Measurements from ENCODE around the gene KRT17. TPM values are rescaled to one million over a fixed set of nuclear protein-coding genes. Genes with fewer than 3 reads are reported as not detected.

KRT17 gene
- 0.32 and 2.4 TPM in 2 replicates for total RNA-seq
- polyA plus RNA-seq (2012), result 9.9 TPM

DNA sequence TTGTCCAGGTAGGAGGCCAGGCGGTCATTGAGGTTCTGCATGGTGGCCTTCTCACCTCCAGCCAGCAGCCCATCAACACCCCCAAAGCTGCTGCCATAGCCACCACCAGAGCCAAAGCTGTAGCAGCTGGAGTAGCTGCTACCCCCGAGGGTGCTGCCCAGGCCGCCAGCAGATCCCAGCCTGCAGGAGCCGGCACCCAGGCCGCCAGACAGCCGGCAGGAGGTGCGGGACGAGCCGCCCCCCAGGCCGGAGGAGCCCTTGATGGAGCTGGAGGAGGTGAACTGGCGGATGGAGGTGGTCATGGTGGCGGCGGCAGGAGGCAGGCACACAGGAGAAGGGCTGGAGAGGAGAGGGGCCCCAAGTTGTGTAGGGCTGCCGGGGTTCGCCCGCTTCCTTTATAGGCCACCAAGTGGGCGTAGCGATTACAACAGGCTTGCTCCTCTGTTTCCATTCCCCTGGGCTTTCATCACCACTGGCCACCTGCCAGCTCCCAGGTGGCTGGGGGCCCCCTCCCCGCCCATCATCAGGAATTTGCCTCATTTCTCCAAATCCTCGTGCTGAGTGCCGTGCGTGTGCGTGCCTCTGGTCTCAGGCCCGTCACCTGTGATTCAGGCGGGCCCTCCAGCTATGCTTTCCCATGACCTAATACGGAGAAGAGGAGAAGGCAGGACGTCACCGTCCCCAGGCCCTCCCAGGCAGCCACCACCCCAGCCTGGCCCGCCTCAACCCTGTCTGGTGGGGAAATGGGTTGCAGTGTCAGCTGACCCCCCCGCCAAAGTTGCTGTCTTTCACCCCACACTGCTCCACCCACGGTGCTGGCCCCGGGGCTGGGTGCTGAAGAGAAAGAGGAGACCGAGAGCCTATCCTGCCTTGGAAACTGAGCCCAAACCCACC lies at the start of gene KRT17:
Gene KRT17 (minus strand): TSS at position 368 of the 894 bp plus-strand sequence. CDS start 66 bp downstream, at position 302.
- no peak for DNase-seq (ENCODE audit: low read depth)

- DNase-seq (ENCODE audit: low read depth), result no peak
These were observed 47.8 kb upstream of the KRT17 start for GRCh38 chr17:41672153-41672552.

- DNase-seq (ENCODE audit: low read depth), result no peak
These were observed 43.1 kb upstream of the KRT17 start for GRCh38 chr17:41667280-41668041.

- peak; percentile 76 for DNase-seq (ENCODE audit: low read depth)
These were observed 42.4 kb upstream of the KRT17 start for GRCh38 chr17:41666708-41667279.

DNA sequence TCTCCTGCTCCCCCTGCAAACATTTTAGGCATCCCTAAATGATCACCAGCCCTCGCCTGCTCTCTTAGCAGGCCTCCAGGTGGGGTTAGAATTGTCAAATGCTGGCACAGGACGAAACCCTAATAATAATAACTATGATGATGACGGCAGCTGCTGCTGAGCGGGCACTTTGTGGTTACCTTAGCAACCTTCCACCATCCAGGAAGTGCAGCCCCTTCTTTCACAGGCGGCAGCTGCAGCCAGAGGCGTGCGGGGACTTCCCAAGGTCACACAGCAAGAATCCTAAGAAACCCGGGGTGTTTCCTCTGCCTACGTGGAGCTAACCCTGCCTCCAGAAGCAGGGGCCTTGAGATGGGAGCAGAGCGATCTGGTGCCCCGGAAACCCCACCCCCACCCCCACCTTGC lies 41.9 kb upstream of the KRT17 start:
- peak; percentile 74 for DNase-seq (ENCODE audit: low read depth)

DNA sequence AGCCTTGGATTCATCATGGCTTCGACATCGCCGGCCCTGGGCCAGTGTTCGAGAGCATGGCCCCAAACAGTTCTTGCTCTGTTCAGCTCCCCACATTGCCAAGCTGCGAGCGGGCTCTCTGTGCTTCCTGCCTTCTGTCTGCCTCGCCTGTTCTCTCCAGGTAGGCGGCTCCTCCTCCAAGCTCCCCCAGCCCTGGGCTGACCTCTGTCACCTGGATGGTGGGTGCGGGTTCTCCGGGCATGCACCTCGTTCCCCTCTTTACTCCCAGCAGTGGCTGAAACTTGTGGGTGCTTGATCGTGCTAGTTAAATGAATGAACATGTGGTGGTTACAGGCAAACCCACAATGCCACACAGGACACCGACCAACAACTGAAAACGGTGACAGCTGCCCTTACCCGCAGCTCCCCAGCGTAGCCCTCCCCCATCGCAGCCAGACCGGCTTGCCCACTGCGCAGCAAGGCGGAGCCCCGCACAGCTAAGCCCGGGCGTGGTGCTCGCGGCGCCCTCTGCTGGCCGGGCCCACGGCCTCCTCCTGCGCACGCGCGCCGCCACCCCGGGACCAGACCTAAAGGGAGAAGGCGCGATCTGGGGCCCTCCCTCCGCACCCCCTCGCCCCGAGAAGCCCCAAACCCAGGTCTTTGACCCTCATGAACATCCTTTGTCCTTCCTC lies 41.3 kb upstream of the KRT17 start:
- peak; percentile 93 for DNase-seq (ENCODE audit: low read depth)

- DNase-seq (ENCODE audit: low read depth), result no peak
These were observed 40.5 kb upstream of the KRT17 start for GRCh38 chr17:41664587-41665565.

DNA sequence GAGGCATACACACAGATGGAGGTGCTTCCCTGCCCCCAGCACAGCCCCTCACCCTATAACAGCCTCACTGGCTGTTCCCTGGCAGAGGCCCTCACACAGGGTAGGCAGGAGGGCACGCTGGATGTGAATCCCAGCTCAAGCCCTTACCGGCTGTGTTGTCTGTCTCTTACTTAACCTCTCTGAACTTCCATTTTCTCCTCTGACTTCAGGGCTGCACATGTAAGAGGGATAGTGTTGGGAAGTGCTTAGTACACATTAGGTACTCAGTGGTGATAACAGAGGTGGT lies 39.7 kb upstream of the KRT17 start:
- DNase-seq (ENCODE audit: low read depth), result no peak

GRCh38 chr17:41663451-41664171 lies 39.2 kb upstream of the KRT17 start:
- no peak for DNase-seq (ENCODE audit: low read depth)

GRCh38 chr17:41660221-41660711 lies 35.9 kb upstream of the KRT17 start:
- peak; percentile 77 for DNase-seq (ENCODE audit: low read depth)

DNA sequence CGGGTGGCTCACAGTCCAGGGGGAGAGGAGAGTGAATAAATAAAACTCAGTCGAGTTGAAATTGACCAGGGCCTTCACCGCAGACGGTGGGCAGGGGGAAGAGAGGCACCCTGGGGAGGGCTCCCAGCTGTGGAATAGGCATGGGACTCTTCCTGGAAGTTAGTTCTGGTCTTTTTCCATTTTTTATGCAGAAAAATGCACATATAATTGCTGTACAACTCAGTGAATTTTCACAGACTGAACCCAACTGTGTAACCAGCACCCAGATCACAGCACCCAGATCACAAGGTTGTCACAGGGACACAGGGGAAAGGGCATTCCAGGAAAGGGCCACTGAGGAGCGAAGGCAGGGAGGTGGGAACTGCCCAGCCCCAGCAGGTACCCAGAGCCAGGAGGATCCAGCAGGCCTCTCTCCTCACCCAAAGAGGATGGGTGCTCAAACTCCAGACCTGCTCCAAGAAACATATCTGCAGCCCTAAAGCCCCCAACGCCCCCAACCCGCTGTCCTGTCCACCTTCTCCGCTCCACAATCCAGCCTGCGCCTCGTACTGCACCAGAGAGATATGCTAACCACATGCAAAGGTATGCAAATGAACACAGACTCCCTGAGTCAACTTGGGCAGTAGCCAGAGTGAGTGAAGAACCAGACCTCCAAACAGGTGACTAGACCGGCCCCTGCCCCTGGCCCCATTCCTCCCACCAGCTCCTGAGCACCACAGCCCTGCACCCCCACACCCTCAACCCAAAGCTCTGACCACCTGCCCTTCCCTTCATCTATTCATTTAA lies 35.2 kb upstream of the KRT17 start:
- no peak for DNase-seq (ENCODE audit: low read depth)

DNA sequence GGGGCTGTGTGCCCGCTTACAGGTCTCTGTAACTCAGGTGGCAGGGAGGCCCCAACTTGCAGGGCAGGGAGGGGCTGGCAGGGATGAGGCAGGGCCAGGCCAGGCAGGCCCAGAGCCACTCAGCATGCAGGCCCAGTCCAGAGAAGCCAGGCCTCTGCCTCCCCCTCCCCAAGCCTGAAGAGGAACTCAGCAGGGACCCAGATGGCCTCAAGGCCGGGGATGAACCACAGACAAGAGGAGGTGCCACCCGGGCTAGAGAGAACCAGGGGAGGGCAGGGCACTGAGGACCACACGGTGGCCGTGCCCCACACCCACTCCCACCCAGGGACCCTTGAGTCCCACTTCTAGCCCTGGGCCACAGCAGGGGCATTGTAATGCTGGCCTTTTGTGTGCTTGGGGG lies 34.5 kb upstream of the KRT17 start:
- no peak for DNase-seq (ENCODE audit: low read depth)

- no peak for DNase-seq (ENCODE audit: low read depth)
These were observed 33.6 kb upstream of the KRT17 start for GRCh38 chr17:41657936-41658335.

GRCh38 chr17:41657176-41657754 lies 32.9 kb upstream of the KRT17 start:
- DNase-seq (ENCODE audit: low read depth), result no peak

DNA sequence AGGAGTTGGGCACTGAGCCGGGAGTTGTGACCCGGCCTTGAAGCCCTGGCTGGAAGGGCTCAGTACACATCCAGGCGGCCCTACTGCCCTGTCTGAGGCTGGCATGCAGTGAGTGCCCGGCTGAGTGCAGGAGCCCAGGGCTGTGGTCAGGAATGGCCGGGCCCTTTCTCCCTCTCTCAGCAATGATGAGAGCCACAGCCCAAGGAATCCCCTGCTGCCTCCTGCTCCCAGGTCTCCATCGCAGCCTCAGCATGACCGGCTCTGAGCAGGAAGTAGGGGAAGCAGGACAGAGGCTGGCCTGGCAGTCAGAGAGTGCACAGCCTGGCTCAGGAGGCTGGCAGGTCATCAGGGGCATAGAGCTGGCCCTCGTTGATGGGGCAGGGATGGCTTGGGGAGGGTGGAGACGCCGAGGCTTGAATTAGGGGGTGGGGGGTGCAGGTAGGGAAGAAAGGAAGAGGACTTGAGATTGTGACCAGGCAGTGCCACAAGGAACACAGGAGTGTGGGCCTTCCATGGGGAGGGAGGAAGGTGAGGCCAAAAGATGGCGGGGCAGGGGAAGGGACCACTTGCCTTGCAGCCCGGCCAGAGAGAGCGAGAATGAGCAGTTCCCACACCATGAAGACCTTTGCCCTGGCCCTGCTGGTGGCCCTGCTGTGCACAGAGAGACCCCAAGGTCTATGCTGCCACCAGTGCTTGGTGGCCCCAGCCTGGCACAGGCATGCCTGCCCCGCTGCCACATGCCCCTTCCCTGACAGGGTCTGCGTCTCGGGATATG lies 32.1 kb upstream of the KRT17 start:
- DNase-seq (ENCODE audit: low read depth), result no peak

- no peak for DNase-seq (ENCODE audit: low read depth)
These were observed 31.3 kb upstream of the KRT17 start for GRCh38 chr17:41655611-41656111.

Data from myocyte (in vitro differentiated cells).